ENCODE data around the gene MPG. TPM values are rescaled to one million over a fixed set of nuclear protein-coding genes. Genes with fewer than 3 reads are reported as not detected.

The MPG gene
- total RNA-seq, 1 experiment from 2014 or later, result 32.6 TPM

- TF ChIP-seq CTCF (IDR thresholded peaks at IDR 0.05 in 2 of 3, conservative IDR thresholded peaks at IDR 0.05 in 1 of 3; ENCODE audit: borderline replicate concordance in 1 of 3, insufficient read depth in 1 of 3, low read depth in 2 of 3, low read length in 2 of 3) (no peak), JUND (IDR thresholded peaks at IDR 0.05) (no peak), REST (IDR thresholded peaks at IDR 0.05; ENCODE audit: low read depth) (no peak), ZFX (IDR thresholded peaks at IDR 0.05) (no peak), ZNF274 (IDR thresholded peaks at IDR 0.05; ENCODE audit: low read depth, low read length) (no peak), CBX3 (IDR thresholded peaks at IDR 0.05; ENCODE audit: low read depth) (no peak), YY1 (IDR thresholded peaks at IDR 0.05; ENCODE audit: extremely low read depth, insufficient replicate concordance, low read depth, low read length) (no peak), CEBPB (IDR thresholded peaks at IDR 0.05; ENCODE audit: low read depth) (no peak), SP1 (IDR thresholded peaks at IDR 0.05; ENCODE audit: low read depth) (no peak), ELF1 (IDR thresholded peaks at IDR 0.05; ENCODE audit: borderline replicate concordance, low read depth) (no peak), EGR1 (IDR thresholded peaks at IDR 0.05; ENCODE audit: low read depth) (no peak)
- TF ChIP-seq, protein P1, sequence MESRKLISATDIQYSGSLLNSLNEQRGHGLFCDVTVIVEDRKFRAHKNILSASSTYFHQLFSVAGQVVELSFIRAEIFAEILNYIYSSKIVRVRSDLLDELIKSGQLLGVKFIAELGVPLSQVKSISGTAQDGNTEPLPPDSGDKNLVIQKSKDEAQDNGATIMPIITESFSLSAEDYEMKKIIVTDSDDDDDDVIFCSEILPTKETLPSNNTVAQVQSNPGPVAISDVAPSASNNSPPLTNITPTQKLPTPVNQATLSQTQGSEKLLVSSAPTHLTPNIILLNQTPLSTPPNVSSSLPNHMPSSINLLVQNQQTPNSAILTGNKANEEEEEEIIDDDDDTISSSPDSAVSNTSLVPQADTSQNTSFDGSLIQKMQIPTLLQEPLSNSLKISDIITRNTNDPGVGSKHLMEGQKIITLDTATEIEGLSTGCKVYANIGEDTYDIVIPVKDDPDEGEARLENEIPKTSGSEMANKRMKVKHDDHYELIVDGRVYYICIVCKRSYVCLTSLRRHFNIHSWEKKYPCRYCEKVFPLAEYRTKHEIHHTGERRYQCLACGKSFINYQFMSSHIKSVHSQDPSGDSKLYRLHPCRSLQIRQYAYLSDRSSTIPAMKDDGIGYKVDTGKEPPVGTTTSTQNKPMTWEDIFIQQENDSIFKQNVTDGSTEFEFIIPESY (IDR thresholded peaks at IDR 0.05; ENCODE audit: extremely low read depth, insufficient replicate concordance, low read length), result no peak
- TF ChIP-seq, protein P2, sequence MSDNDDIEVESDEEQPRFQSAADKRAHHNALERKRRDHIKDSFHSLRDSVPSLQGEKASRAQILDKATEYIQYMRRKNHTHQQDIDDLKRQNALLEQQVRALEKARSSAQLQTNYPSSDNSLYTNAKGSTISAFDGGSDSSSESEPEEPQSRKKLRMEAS (IDR thresholded peaks at IDR 0.05), result no peak
- ChIA-PET POLR2A (no interaction called here), RAD21 (ENCODE audit: low non-redundant PET in 1 of 2, low total read pairs in 2 of 2, uncharacterized antibody in 2 of 2, unreplicated experiment in 2 of 2) (no interaction called here), CTCF (no interaction called here)
- H3K4me3 ChIP-seq (replicated peaks in 1 of 2; ENCODE audit: low read depth in 1 of 2, low read length in 2 of 2), result no peak overlapping the region
- no peaks in the 10 kb centered on the region for H3K9me2 ChIP-seq (ENCODE audit: insufficient read depth)
- no peaks in the 10 kb centered on the region for H3K79me2 ChIP-seq (ENCODE audit: insufficient read depth, low read length)
- no peak overlapping the region for H3K27ac ChIP-seq (ENCODE audit: low read depth, low read length)
- H3K9ac ChIP-seq (ENCODE audit: low read length), result no peak overlapping the region
- DNase-seq (ENCODE audit: low read depth, low spot score) (no peak), ATAC-seq (no peak)
- intact Hi-C loops (cut with micrococcal nuclease), result no loop called here
- 0 out of 4 replicates have a peak, but pooled peaks cover 0 to 6% of the 10 kb centered on the region in 2 experiments for H3K36me3 ChIP-seq (ENCODE audit: control insufficient read depth in 1 of 2, insufficient read depth in 2 of 2, low read length in 2 of 2)
- no peaks in the 10 kb centered on the region for H3K9me3 ChIP-seq (ENCODE audit: control insufficient read depth in 1 of 2, insufficient read depth in 1 of 2, low read depth in 1 of 2, low read length in 2 of 2)
- peak overlapping the region; percentile 53; the same call in 1 of the 2 replicates for H3K4me2 ChIP-seq (ENCODE audit: low read length)
- no TSS peak for BruUV-seq (replicated peaks)
- H2AFZ ChIP-seq (ENCODE audit: low read depth, low read length, poor library complexity, severe bottlenecking), result no peak overlapping the region
- peaks cover 15 to 29% of the 10 kb centered on the region in 2 experiments for H3K4me1 ChIP-seq (ENCODE audit: control insufficient read depth in 1 of 2, insufficient read depth in 2 of 2, low read length in 2 of 2)
- H4K20me1 ChIP-seq (ENCODE audit: insufficient read depth), result no peaks in the 10 kb centered on the region
- H3K27me3 ChIP-seq (ENCODE audit: insufficient read depth, low read length), result no peaks in the 10 kb centered on the region
Measured at GRCh38 chr16:114327-114726, 36.3 kb downstream of the MPG start.
